GM19193 (cell line): Measurements from ENCODE around the gene MATR3.

ENCODE experiments used
- POLR2A ChIP-seq: IDR thresholded peaks from 4 replicates; pipeline ENCODE4 v1.6.1; 2011; ENCODE audit not compliant: insufficient read depth, insufficient read length; ENCODE audit errors: extremely low read depth

MATR3 gene

GRCh38 chr5:139284295-139284694 is 9.2 kb upstream of the MATR3 start:
- no peak for TF ChIP-seq POLR2A

- no peak for TF ChIP-seq POLR2A
Observed at GRCh38 chr5:139285651-139286392, 7.7 kb upstream of the MATR3 start.

- peak; percentile 18 for TF ChIP-seq POLR2A
Observed at GRCh38 chr5:139287890-139288635, 5.5 kb upstream of the MATR3 start.

GRCh38 chr5:139291051-139291450 is 2.5 kb upstream of the MATR3 start:
- no peak for TF ChIP-seq POLR2A

- TF ChIP-seq POLR2A: no peak
Observed at GRCh38 chr5:139293202-139293506, 386 bp upstream of the MATR3 start.

GRCh38 chr5:139294374-139295165 is 1.0 kb downstream of the MATR3 start:
- TF ChIP-seq POLR2A: no peak

- no peak for TF ChIP-seq POLR2A
Observed at GRCh38 chr5:139295346-139296057, 2.0 kb downstream of the MATR3 start.

- no peak for TF ChIP-seq POLR2A
Observed at GRCh38 chr5:139296198-139296597, 2.7 kb downstream of the MATR3 start.

- no peak for TF ChIP-seq POLR2A
Observed at GRCh38 chr5:139296862-139297326, 3.4 kb downstream of the MATR3 start.

- TF ChIP-seq POLR2A: no peak
Observed at GRCh38 chr5:139297439-139298133, 4.0 kb downstream of the MATR3 start.

GRCh38 chr5:139298242-139298641 is 4.7 kb downstream of the MATR3 start:
- TF ChIP-seq POLR2A: no peak

- no peak for TF ChIP-seq POLR2A
Observed at GRCh38 chr5:139299486-139299885, 5.9 kb downstream of the MATR3 start.

GRCh38 chr5:139301808-139302499 is 8.4 kb downstream of the MATR3 start:
- no peak for TF ChIP-seq POLR2A
